Raji (cell line): ENCODE results near the gene SLC25A39.

ENCODE experiments used
- POLR2A ChIP-seq: IDR thresholded peaks from 2 replicates; pipeline ENCODE4 v1.6.1; 2011; ENCODE audit warnings: low read depth, low read length, control low read depth; ENCODE audit not compliant: insufficient read depth

SLC25A39 gene

GRCh38 chr17:44324571-44325275 is at the start of gene SLC25A39:
TSS of gene SLC25A39 (minus strand) at chr17:44324823. CDS start at chr17:44323562, 1,261 bp downstream.
- peak; percentile 85 for TF ChIP-seq POLR2A

GRCh38 chr17:44372036-44372435 is 47.4 kb upstream of the SLC25A39 start:
- no peak for TF ChIP-seq POLR2A

- TF ChIP-seq POLR2A = no peak
Observed at GRCh38 chr17:44367231-44367979, 42.8 kb upstream of the SLC25A39 start.

GRCh38 chr17:44363613-44364159 is 39.1 kb upstream of the SLC25A39 start, which contains the start of gene FAM171A2:
TSS of gene FAM171A2 (minus strand) at chr17:44363853. CDS start at chr17:44363714, 139 bp downstream.
- peak; percentile 51 for TF ChIP-seq POLR2A

GRCh38 chr17:44362949-44363612 is 38.5 kb upstream of the SLC25A39 start:
- TF ChIP-seq POLR2A = no peak

GRCh38 chr17:44362459-44362948 is 37.9 kb upstream of the SLC25A39 start:
- no peak for TF ChIP-seq POLR2A

GRCh38 chr17:44361292-44362260 is 37.0 kb upstream of the SLC25A39 start:
- no peak for TF ChIP-seq POLR2A

GRCh38 chr17:44360826-44361225 is 36.2 kb upstream of the SLC25A39 start:
- TF ChIP-seq POLR2A = no peak

- no peak for TF ChIP-seq POLR2A
Observed at GRCh38 chr17:44360144-44360533, 35.5 kb upstream of the SLC25A39 start.

- no peak for TF ChIP-seq POLR2A
Observed at GRCh38 chr17:44359458-44360143, 35.0 kb upstream of the SLC25A39 start.

- no peak for TF ChIP-seq POLR2A
Observed at GRCh38 chr17:44359006-44359405, 34.4 kb upstream of the SLC25A39 start.

GRCh38 chr17:44358066-44358465 is 33.4 kb upstream of the SLC25A39 start:
- no peak for TF ChIP-seq POLR2A

- no peak for TF ChIP-seq POLR2A
Observed at GRCh38 chr17:44356241-44356640, 31.6 kb upstream of the SLC25A39 start.
